ENCODE data around the gene DVL2.

DVL2 gene

GRCh38 chr17:7259555-7259889, 25.2 kb upstream of the DVL2 start:
- Histone ChIP-seq H4K5ac (ENCODE audit: low read length) (no peak overlapping the region), H3K4me1 (ENCODE audit: control insufficient read depth, low read depth, low read length) (peaks cover 5% of the 10 kb centered on the region), H3K36me3 (ENCODE audit: control insufficient read depth, insufficient read depth, low read length) (peaks cover 4% of the 10 kb centered on the region), H2AK5ac (ENCODE audit: low read length) (no peak overlapping the region), H3K4me2 (ENCODE audit: low read length) (no peak overlapping the region), H2BK5ac (ENCODE audit: low read length) (no peak overlapping the region), H3K9ac (ENCODE audit: low read length) (no peak overlapping the region), H2BK120ac (ENCODE audit: low read depth, low read length) (no peak overlapping the region), H3K4me3 (ENCODE audit: low read length) (no peak overlapping the region), H3K27ac (ENCODE audit: low read depth, low read length) (no peak overlapping the region), H3K27me3 (ENCODE audit: insufficient read depth, low read length, poor library complexity) (no peaks in the 10 kb centered on the region), H3K18ac (ENCODE audit: low read length) (no peak overlapping the region), H3K79me1 (ENCODE audit: low read length) (peaks cover 11% of the 10 kb centered on the region), H4K8ac (ENCODE audit: low read depth, low read length) (no peak overlapping the region), H3K4ac (ENCODE audit: low read depth, low read length) (no peak overlapping the region), H3K23ac (ENCODE audit: low read length) (no peak overlapping the region), H3K56ac (ENCODE audit: low read length) (no peak overlapping the region), H3K79me2 (ENCODE audit: control insufficient read depth, insufficient read depth, low read length) (peaks cover 25% of the 10 kb centered on the region), H2BK15ac (replicated peaks; ENCODE audit: low read depth) (no peak overlapping the region)
- no CpG with 5 or more reads among the region's 6 CpGs for WGBS (ENCODE audit: extremely low coverage, insufficient coverage, low lambda C conversion rate)
- no peak for DNase-seq

GRCh38 chr17:7258731-7259554, 24.6 kb upstream of the DVL2 start:
- no peak overlapping the region for H3K27ac ChIP-seq (ENCODE audit: low read depth, low read length)
- no peaks in the 10 kb centered on the region for H3K27me3 ChIP-seq (ENCODE audit: insufficient read depth, low read length, poor library complexity)
- no peak overlapping the region for H3K23ac ChIP-seq (ENCODE audit: low read length)
- no CpG with 5 or more reads among the region's 7 CpGs for WGBS (ENCODE audit: extremely low coverage, insufficient coverage, low lambda C conversion rate)
- peaks cover 5% of the 10 kb centered on the region for H3K4me1 ChIP-seq (ENCODE audit: control insufficient read depth, low read depth, low read length)
- no peak overlapping the region for H3K18ac ChIP-seq (ENCODE audit: low read length)
- H3K4me2 ChIP-seq (ENCODE audit: low read length), result no peak overlapping the region
- no peak overlapping the region for H2BK120ac ChIP-seq (ENCODE audit: low read depth, low read length)
- no peak overlapping the region for H3K4ac ChIP-seq (ENCODE audit: low read depth, low read length)
- DNase-seq, result no peak
- no peak overlapping the region for H2AK5ac ChIP-seq (ENCODE audit: low read length)
- peaks cover 11% of the 10 kb centered on the region for H3K79me1 ChIP-seq (ENCODE audit: low read length)
- H3K56ac ChIP-seq (ENCODE audit: low read length), result no peak overlapping the region
- no peak overlapping the region for H2BK15ac ChIP-seq (replicated peaks; ENCODE audit: low read depth)
- H3K79me2 ChIP-seq (ENCODE audit: control insufficient read depth, insufficient read depth, low read length), result peaks cover 25% of the 10 kb centered on the region
- no peak overlapping the region for H4K8ac ChIP-seq (ENCODE audit: low read depth, low read length)
- no peak overlapping the region for H2BK5ac ChIP-seq (ENCODE audit: low read length)
- no peak overlapping the region for H3K4me3 ChIP-seq (ENCODE audit: low read length)
- peaks cover 4% of the 10 kb centered on the region for H3K36me3 ChIP-seq (ENCODE audit: control insufficient read depth, insufficient read depth, low read length)
- no peak overlapping the region for H3K9ac ChIP-seq (ENCODE audit: low read length)
- H4K5ac ChIP-seq (ENCODE audit: low read length), result no peak overlapping the region

- Histone ChIP-seq H3K79me2 (ENCODE audit: control insufficient read depth, insufficient read depth, low read length) (peaks cover 30% of the 10 kb centered on the region), H2BK120ac (ENCODE audit: low read depth, low read length) (no peak overlapping the region), H3K27ac (ENCODE audit: low read depth, low read length) (no peak overlapping the region), H3K9ac (ENCODE audit: low read length) (no peak overlapping the region), H3K27me3 (ENCODE audit: insufficient read depth, low read length, poor library complexity) (no peaks in the 10 kb centered on the region), H3K4me3 (ENCODE audit: low read length) (no peak overlapping the region), H4K8ac (ENCODE audit: low read depth, low read length) (no peak overlapping the region), H2BK5ac (ENCODE audit: low read length) (no peak overlapping the region), H2BK15ac (replicated peaks; ENCODE audit: low read depth) (no peak overlapping the region), H3K79me1 (ENCODE audit: low read length) (peaks cover 11% of the 10 kb centered on the region), H4K5ac (ENCODE audit: low read length) (no peak overlapping the region), H3K4me2 (ENCODE audit: low read length) (no peak overlapping the region), H2AK5ac (ENCODE audit: low read length) (no peak overlapping the region), H3K23ac (ENCODE audit: low read length) (no peak overlapping the region), H3K56ac (ENCODE audit: low read length) (no peak overlapping the region), H3K36me3 (ENCODE audit: control insufficient read depth, insufficient read depth, low read length) (peaks cover 4% of the 10 kb centered on the region), H3K4ac (ENCODE audit: low read depth, low read length) (no peak overlapping the region), H3K18ac (ENCODE audit: low read length) (no peak overlapping the region), H3K4me1 (ENCODE audit: control insufficient read depth, low read depth, low read length) (peaks cover 5% of the 10 kb centered on the region)
- WGBS (ENCODE audit: extremely low coverage, insufficient coverage, low lambda C conversion rate), result no CpG with 5 or more reads among the region's 8 CpGs
- DNase-seq, result no peak
Measured at GRCh38 chr17:7256766-7257456, 22.6 kb upstream of the DVL2 start.

- Histone ChIP-seq H3K79me1 (ENCODE audit: low read length) (peaks cover 4% of the 10 kb centered on the region), H3K27ac (ENCODE audit: low read depth, low read length) (no peak overlapping the region), H3K23ac (ENCODE audit: low read length) (no peak overlapping the region), H3K79me2 (ENCODE audit: control insufficient read depth, insufficient read depth, low read length) (peaks cover 29% of the 10 kb centered on the region), H3K4me3 (ENCODE audit: low read length) (no peak overlapping the region), H3K4me1 (ENCODE audit: control insufficient read depth, low read depth, low read length) (peaks cover 3% of the 10 kb centered on the region), H3K4ac (ENCODE audit: low read depth, low read length) (no peak overlapping the region), H2BK5ac (ENCODE audit: low read length) (no peak overlapping the region), H2BK120ac (ENCODE audit: low read depth, low read length) (no peak overlapping the region), H3K27me3 (ENCODE audit: insufficient read depth, low read length, poor library complexity) (no peaks in the 10 kb centered on the region), H3K36me3 (ENCODE audit: control insufficient read depth, insufficient read depth, low read length) (peaks cover 4% of the 10 kb centered on the region), H2BK15ac (replicated peaks; ENCODE audit: low read depth) (no peak overlapping the region), H4K8ac (ENCODE audit: low read depth, low read length) (no peak overlapping the region), H4K5ac (ENCODE audit: low read length) (no peak overlapping the region), H3K4me2 (ENCODE audit: low read length) (no peak overlapping the region), H3K9ac (ENCODE audit: low read length) (no peak overlapping the region), H3K56ac (ENCODE audit: low read length) (peak overlapping the region; percentile 46), H3K18ac (ENCODE audit: low read length) (no peak overlapping the region), H2AK5ac (ENCODE audit: low read length) (no peak overlapping the region)
- WGBS (ENCODE audit: extremely low coverage, insufficient coverage, low lambda C conversion rate), result no CpG with 5 or more reads among the region's 4 CpGs
- no peak for DNase-seq
Measured at GRCh38 chr17:7254511-7254910, 20.2 kb upstream of the DVL2 start.

GRCh38 chr17:7253082-7253481, 18.8 kb upstream of the DVL2 start:
- H2BK15ac ChIP-seq (replicated peaks; ENCODE audit: low read depth), result no peak overlapping the region
- H3K18ac ChIP-seq (ENCODE audit: low read length), result no peak overlapping the region
- H3K4me1 ChIP-seq (ENCODE audit: control insufficient read depth, low read depth, low read length), result peaks cover 3% of the 10 kb centered on the region
- H3K56ac ChIP-seq (ENCODE audit: low read length), result peak overlapping the region; percentile 96
- no peak overlapping the region for H3K4me3 ChIP-seq (ENCODE audit: low read length)
- H3K4ac ChIP-seq (ENCODE audit: low read depth, low read length), result no peak overlapping the region
- no peak overlapping the region for H2BK120ac ChIP-seq (ENCODE audit: low read depth, low read length)
- peaks cover 2% of the 10 kb centered on the region for H3K36me3 ChIP-seq (ENCODE audit: control insufficient read depth, insufficient read depth, low read length)
- H3K79me1 ChIP-seq (ENCODE audit: low read length), result peaks cover 9% of the 10 kb centered on the region
- H4K8ac ChIP-seq (ENCODE audit: low read depth, low read length), result no peak overlapping the region
- no peak overlapping the region for H3K23ac ChIP-seq (ENCODE audit: low read length)
- H3K27me3 ChIP-seq (ENCODE audit: insufficient read depth, low read length, poor library complexity), result no peaks in the 10 kb centered on the region
- no peak overlapping the region for H2BK5ac ChIP-seq (ENCODE audit: low read length)
- H4K5ac ChIP-seq (ENCODE audit: low read length), result no peak overlapping the region
- DNase-seq, result no peak
- H3K9ac ChIP-seq (ENCODE audit: low read length), result peak overlapping the region; percentile 89
- no peak overlapping the region for H2AK5ac ChIP-seq (ENCODE audit: low read length)
- WGBS (ENCODE audit: extremely low coverage, insufficient coverage, low lambda C conversion rate), result no CpG with 5 or more reads among the region's 5 CpGs
- peaks cover 38% of the 10 kb centered on the region for H3K79me2 ChIP-seq (ENCODE audit: control insufficient read depth, insufficient read depth, low read length)
- H3K27ac ChIP-seq (ENCODE audit: low read depth, low read length), result no peak overlapping the region
- no peak overlapping the region for H3K4me2 ChIP-seq (ENCODE audit: low read length)

Data from mesendoderm (in vitro differentiated cells).